ENCODE data around the gene NCAPG.

The NCAPG gene

DNA sequence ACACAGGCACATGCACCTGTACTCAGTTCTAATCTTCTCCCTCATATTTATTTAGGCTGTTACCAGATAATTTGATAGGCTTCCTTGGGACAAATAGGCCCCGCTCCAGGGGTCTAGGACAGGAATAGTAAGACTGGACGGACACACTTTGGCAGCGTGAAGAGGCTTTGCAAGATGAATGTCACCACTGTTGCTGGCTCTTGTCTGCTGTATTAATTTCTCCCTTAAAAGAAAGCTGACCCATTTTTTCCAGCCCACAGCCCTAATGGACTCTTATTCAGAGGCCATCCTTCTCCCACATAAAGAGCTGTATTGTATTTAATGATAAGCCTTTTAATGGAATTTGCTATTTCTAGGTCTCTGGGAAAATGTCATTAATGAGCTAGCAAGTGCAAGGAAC is 47.4 kb upstream of the NCAPG start:
- Histone ChIP-seq H3K4me1 (ENCODE audit: insufficient read depth, low read length, poor library complexity, severe bottlenecking) (peaks cover 5% of the 10 kb centered on the region), H3K27me3 (ENCODE audit: insufficient read depth, low read length, poor library complexity, severe bottlenecking) (no peaks in the 10 kb centered on the region), H3K4me2 (ENCODE audit: low read depth, low read length, poor library complexity, severe bottlenecking) (no peak overlapping the region), H2AFZ (ENCODE audit: low read length) (no peak overlapping the region), H3K36me3 (ENCODE audit: insufficient read depth, low read length) (no peaks in the 10 kb centered on the region), H3K9ac (ENCODE audit: low read depth, low read length, poor library complexity, severe bottlenecking) (no peak overlapping the region), H3F3A (ENCODE audit: low read depth) (no peaks in the 10 kb centered on the region), H3K79me2 (ENCODE audit: insufficient read depth, low read length) (no peaks in the 10 kb centered on the region), H3K4me3 (ENCODE audit: low read length, poor library complexity, severe bottlenecking) (no peak overlapping the region), H3K9me3 (ENCODE audit: insufficient read depth, low read depth, low read length) (no peaks in the 10 kb centered on the region), H4K20me1 (ENCODE audit: insufficient read depth, low read length, poor library complexity, severe bottlenecking) (no peaks in the 10 kb centered on the region), H3K9me2 (replicated peaks; ENCODE audit: low read depth, low read length) (no peaks in the 10 kb centered on the region)
- no peak for TF ChIP-seq EZH2phosphoT487 (IDR thresholded peaks at IDR 0.05; ENCODE audit: borderline replicate concordance)
- TF ChIP-seq, protein P1, sequence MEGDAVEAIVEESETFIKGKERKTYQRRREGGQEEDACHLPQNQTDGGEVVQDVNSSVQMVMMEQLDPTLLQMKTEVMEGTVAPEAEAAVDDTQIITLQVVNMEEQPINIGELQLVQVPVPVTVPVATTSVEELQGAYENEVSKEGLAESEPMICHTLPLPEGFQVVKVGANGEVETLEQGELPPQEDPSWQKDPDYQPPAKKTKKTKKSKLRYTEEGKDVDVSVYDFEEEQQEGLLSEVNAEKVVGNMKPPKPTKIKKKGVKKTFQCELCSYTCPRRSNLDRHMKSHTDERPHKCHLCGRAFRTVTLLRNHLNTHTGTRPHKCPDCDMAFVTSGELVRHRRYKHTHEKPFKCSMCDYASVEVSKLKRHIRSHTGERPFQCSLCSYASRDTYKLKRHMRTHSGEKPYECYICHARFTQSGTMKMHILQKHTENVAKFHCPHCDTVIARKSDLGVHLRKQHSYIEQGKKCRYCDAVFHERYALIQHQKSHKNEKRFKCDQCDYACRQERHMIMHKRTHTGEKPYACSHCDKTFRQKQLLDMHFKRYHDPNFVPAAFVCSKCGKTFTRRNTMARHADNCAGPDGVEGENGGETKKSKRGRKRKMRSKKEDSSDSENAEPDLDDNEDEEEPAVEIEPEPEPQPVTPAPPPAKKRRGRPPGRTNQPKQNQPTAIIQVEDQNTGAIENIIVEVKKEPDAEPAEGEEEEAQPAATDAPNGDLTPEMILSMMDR (conservative IDR thresholded peaks at IDR 0.05; ENCODE audit: low read length) = no peak

DNA sequence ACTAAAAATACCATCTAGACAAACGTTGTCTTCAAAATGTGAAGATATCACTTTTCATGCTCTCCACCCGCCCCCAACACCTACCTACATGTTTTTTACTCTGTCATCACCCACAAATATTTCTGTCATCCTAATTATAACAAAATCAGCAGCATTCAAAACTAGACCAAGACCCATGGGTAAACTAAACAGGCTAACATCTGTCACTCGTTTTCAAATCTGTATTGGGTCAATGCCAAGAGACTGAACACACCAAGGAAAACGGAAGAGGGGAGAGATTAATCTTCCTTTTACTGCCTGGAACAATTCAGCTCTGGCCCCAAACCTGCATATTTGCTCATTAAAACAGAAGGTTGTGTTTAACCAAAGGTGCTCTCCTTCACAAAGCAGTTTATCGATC is 46.8 kb upstream of the NCAPG start:
- H3K4me3 ChIP-seq (ENCODE audit: low read length, poor library complexity, severe bottlenecking) = no peak overlapping the region
- H3K9ac ChIP-seq (ENCODE audit: low read depth, low read length, poor library complexity, severe bottlenecking) = no peak overlapping the region
- H3K27me3 ChIP-seq (ENCODE audit: insufficient read depth, low read length, poor library complexity, severe bottlenecking) = no peaks in the 10 kb centered on the region
- peaks cover 5% of the 10 kb centered on the region for H3K4me1 ChIP-seq (ENCODE audit: insufficient read depth, low read length, poor library complexity, severe bottlenecking)
- H3F3A ChIP-seq (ENCODE audit: low read depth) = no peaks in the 10 kb centered on the region
- no peaks in the 10 kb centered on the region for H3K79me2 ChIP-seq (ENCODE audit: insufficient read depth, low read length)
- H2AFZ ChIP-seq (ENCODE audit: low read length) = no peak overlapping the region
- no peaks in the 10 kb centered on the region for H4K20me1 ChIP-seq (ENCODE audit: insufficient read depth, low read length, poor library complexity, severe bottlenecking)
- H3K9me3 ChIP-seq (ENCODE audit: insufficient read depth, low read depth, low read length) = no peaks in the 10 kb centered on the region
- H3K9me2 ChIP-seq (replicated peaks; ENCODE audit: low read depth, low read length) = no peaks in the 10 kb centered on the region
- H3K36me3 ChIP-seq (ENCODE audit: insufficient read depth, low read length) = no peaks in the 10 kb centered on the region
- no peak for TF ChIP-seq EZH2phosphoT487 (IDR thresholded peaks at IDR 0.05; ENCODE audit: borderline replicate concordance)
- TF ChIP-seq, protein P1 (conservative IDR thresholded peaks at IDR 0.05; ENCODE audit: low read length) = no peak
- H3K4me2 ChIP-seq (ENCODE audit: low read depth, low read length, poor library complexity, severe bottlenecking) = no peak overlapping the region

DNA sequence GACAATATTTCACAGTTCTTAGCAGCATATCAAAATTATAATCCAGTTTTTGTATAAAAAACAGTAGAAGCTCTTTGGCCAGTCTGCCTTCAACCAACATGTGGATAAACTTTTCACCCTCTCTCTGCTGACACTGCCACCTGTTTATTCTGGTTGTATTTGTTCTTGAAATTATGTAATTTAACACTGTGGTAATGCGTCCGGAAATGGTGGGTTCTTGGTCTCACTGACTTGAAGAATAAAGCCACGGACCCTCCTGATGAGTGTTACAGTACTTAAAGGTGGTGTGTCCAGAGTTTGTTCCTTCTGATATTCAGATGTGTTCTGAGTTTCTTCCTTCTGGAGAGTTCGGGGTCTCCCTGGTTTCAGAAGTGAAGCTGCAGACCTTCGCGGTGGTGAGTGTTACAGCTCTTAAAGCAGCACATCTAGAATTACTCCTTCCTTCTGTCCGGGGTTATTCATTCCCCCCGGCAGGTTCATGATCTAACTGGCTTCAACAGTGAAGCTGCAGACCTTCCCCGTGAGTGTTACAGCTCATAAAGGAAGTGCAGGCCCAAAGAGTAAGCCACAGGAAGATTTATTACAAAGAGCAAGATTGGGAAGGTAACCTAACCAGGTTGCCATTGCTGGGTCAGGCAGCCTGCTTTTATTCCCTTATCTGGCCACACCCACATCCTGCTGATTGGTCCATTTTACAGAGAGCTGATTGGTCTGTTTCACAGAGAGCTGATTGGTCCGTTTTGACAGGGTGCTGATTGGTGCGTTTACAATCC is 45.1 kb upstream of the NCAPG start:
- Histone ChIP-seq H3F3A (ENCODE audit: low read depth) (no peaks in the 10 kb centered on the region), H3K79me2 (ENCODE audit: insufficient read depth, low read length) (no peaks in the 10 kb centered on the region), H4K20me1 (ENCODE audit: insufficient read depth, low read length, poor library complexity, severe bottlenecking) (no peaks in the 10 kb centered on the region), H3K36me3 (ENCODE audit: insufficient read depth, low read length) (no peaks in the 10 kb centered on the region), H3K4me1 (ENCODE audit: insufficient read depth, low read length, poor library complexity, severe bottlenecking) (peaks cover 5% of the 10 kb centered on the region), H3K9me3 (ENCODE audit: insufficient read depth, low read depth, low read length) (no peaks in the 10 kb centered on the region), H3K4me3 (ENCODE audit: low read length, poor library complexity, severe bottlenecking) (peak overlapping the region; percentile 62), H3K4me2 (ENCODE audit: low read depth, low read length, poor library complexity, severe bottlenecking) (peak overlapping the region; percentile 72), H3K9me2 (replicated peaks; ENCODE audit: low read depth, low read length) (no peaks in the 10 kb centered on the region), H3K27me3 (ENCODE audit: insufficient read depth, low read length, poor library complexity, severe bottlenecking) (no peaks in the 10 kb centered on the region), H3K9ac (ENCODE audit: low read depth, low read length, poor library complexity, severe bottlenecking) (peak overlapping the region; percentile 30), H2AFZ (ENCODE audit: low read length) (peak overlapping the region; percentile 91)
- TF ChIP-seq EZH2phosphoT487 (IDR thresholded peaks at IDR 0.05; ENCODE audit: borderline replicate concordance) = no peak
- TF ChIP-seq, protein P1 (conservative IDR thresholded peaks at IDR 0.05; ENCODE audit: low read length) = no peak

All from Loucy (cell line).